Cardiac muscle cell (in vitro differentiated cells and primary cell): Measurements from ENCODE around the gene CTIF. TPM values are rescaled to one million over a fixed set of nuclear protein-coding genes. Genes with fewer than 3 reads are reported as not detected.

Source experiments
- DNase-seq, 2 donors: peaks; one replicate each; pipeline versions ENCODE4 v3.0.0 to v3.0.0-alpha.2; 2010 to 2017; ENCODE audit warnings: low read depth in 1 of 2, low spot score in 1 of 2
- H3K27ac ChIP-seq: fragments of 200-600 bp; sonication (generic); 2 replicates; pipeline ENCODE4 v1.5.1; 2016
- H3K27me3 ChIP-seq: fragments of 200-600 bp; sonication (generic); 2 replicates; pipeline ENCODE4 v1.6.0; 2016; ENCODE audit warnings: control low read depth
- H3K36me3 ChIP-seq: fragments of 200-600 bp; sonication (generic); 2 replicates; pipeline ENCODE4 v1.5.1; 2016; ENCODE audit warnings: control low read depth
- H3K4me1 ChIP-seq: fragments of 200-600 bp; sonication (generic); 2 replicates; pipeline ENCODE4 v1.8.1; 2017; ENCODE audit warnings: low read depth, mild to moderate bottlenecking, mixed run types
- H3K4me3 ChIP-seq: fragments of 200-600 bp; sonication (generic); 2 replicates; pipeline ENCODE4 v1.5.1; 2016; ENCODE audit warnings: mild to moderate bottlenecking
- H3K9me3 ChIP-seq: fragments of 200-600 bp; sonication (generic); 2 replicates; pipeline ENCODE4 v1.5.1; 2017; ENCODE audit warnings: low read depth, mild to moderate bottlenecking, control low read depth
- polyA plus RNA-seq: library from polyadenylated mRNA; unstranded; fragments of >200 nt; fragmentation: Nextera tagmentation; extraction: Ambion mirVana; gene quantifications from 2 replicates; pipeline ENCODE4 v1.2.1, GENCODE V29; 2016
- total RNA-seq: library from RNA; depleted of rRNA; stranded (reverse); fragments of >200 nt; gene quantifications from 2 replicates; pipeline ENCODE4 v1.2.3, GENCODE V29; 2016
- TF ChIP-seq, protein P1 (sequence below): IDR thresholded peaks from 2 replicates; pipeline ENCODE4 v1.5.1; 2012; ENCODE audit warnings: low read depth, mild to moderate bottlenecking, low read length

Gene CTIF
- total and polyA plus RNA-seq, 2 experiments from 2014 or later = 16.5 to 22.0 TPM

DNA sequence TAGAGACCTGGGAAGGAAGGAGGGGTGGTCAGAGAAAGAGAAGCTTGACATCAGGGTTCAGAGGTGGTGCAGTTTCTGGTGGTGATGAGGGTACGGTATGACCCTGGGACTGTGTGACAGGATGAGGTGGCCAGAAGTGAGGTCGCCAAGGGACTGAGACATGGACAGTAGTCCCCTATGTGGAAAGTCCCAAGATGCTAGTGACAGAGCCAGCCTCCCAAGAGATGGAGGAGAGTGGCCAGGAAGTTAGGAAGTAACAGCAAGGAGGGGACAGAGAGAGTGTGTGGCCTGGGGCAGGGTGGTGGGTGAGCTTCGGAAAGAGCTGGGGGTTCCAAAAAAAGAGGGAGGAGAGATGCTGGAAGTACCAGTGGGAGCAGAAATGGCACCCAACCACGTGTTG is 345.9 kb downstream of the CTIF start:
- Histone ChIP-seq H3K4me1 (peaks cover 14% of the 10 kb centered on the region), H3K4me3 (no peak overlapping the region), H3K27me3 (no peaks in the 10 kb centered on the region), H3K9me3 (no peaks in the 10 kb centered on the region), H3K27ac (no peak overlapping the region), H3K36me3 (no peaks in the 10 kb centered on the region)
- no peak for DNase-seq
- TF ChIP-seq, protein P1, sequence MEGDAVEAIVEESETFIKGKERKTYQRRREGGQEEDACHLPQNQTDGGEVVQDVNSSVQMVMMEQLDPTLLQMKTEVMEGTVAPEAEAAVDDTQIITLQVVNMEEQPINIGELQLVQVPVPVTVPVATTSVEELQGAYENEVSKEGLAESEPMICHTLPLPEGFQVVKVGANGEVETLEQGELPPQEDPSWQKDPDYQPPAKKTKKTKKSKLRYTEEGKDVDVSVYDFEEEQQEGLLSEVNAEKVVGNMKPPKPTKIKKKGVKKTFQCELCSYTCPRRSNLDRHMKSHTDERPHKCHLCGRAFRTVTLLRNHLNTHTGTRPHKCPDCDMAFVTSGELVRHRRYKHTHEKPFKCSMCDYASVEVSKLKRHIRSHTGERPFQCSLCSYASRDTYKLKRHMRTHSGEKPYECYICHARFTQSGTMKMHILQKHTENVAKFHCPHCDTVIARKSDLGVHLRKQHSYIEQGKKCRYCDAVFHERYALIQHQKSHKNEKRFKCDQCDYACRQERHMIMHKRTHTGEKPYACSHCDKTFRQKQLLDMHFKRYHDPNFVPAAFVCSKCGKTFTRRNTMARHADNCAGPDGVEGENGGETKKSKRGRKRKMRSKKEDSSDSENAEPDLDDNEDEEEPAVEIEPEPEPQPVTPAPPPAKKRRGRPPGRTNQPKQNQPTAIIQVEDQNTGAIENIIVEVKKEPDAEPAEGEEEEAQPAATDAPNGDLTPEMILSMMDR = no peak

DNA sequence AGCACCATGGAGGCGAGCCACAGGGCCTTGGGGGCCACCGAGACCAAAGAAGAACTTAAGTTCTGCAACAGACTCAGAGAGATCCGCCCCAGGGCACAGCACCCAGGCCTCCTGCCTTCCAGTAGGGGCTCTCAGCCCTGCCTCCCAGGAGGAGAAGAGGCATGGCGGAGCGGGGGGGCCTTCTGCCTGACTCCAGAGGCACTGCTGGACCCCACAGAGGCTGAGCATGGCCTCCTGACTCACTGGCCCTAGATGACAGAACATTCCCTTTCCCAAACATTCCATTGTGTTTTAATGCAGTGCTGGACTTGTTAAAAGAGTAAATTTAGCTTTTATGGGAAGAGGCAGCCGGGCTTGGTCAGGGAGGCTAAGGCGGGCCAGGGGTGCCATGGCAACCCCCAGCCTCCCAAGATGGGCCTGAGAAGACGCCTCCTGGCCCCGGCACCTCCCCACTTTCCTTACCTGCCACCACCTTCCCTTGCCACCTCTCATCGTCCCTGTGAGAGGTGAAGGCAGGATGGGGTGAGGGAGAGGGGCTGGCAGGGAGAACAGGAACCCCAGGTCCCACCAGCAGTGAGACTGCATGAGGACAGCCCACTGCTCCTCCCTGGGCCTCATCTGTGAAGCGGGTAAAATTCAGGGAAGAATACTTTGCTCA is 346.6 kb downstream of the CTIF start:
- Histone ChIP-seq H3K4me3 (no peak overlapping the region), H3K27me3 (no peaks in the 10 kb centered on the region), H3K27ac (no peak overlapping the region), H3K4me1 (peaks cover 14% of the 10 kb centered on the region), H3K9me3 (no peaks in the 10 kb centered on the region), H3K36me3 (no peaks in the 10 kb centered on the region)
- TF ChIP-seq, protein P1 = no peak
- no peak for DNase-seq

GRCh38 chr18:48885924-48886400 is 347.1 kb downstream of the CTIF start:
- Histone ChIP-seq H3K4me1 (peaks cover 14% of the 10 kb centered on the region), H3K9me3 (no peaks in the 10 kb centered on the region), H3K4me3 (no peak overlapping the region), H3K27me3 (no peaks in the 10 kb centered on the region), H3K36me3 (no peaks in the 10 kb centered on the region), H3K27ac (no peak overlapping the region)
- no peak for DNase-seq
- TF ChIP-seq, protein P1 = no peak

DNA sequence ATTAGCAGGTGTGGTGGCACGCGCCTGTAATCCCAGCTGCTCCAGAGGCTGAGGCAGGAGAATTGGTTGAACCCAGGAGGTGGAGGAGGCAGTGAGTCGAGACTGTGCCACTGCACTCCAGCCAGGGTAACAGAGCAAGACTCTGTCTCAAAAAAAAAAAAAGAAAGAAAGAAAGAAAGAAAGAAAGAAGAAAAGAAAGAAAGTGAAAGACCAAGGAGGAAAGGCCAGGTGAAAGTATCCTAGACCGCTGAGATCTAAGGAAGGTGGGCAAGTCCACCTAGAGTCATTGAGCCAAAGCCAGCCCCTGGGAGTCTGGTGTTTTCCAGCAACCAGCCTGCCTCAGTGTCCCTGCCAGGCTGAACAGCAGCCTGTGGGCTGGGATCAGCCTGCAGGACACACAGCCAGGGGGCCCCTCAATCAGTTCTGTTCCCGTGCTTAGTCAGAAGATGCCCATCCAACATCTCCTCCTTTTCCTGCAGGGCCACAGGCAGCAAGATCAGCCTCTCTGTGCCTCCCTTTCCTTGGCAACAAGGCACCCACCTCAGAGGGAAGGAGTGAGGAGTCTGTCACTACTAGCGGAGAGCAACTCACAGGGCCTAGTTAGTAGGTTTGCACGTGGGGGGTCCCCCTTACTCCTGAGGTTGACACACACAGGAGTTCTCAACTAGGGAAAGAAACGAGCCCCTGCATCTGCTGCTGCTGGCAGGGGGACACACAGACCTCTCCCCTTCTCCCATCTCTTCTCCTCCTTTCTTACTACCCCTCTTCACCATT is 347.9 kb downstream of the CTIF start:
- no peak overlapping the region for H3K4me3 ChIP-seq
- TF ChIP-seq, protein P1 = no peak
- no peaks in the 10 kb centered on the region for H3K9me3 ChIP-seq
- H3K36me3 ChIP-seq = no peaks in the 10 kb centered on the region
- peaks cover 14% of the 10 kb centered on the region for H3K4me1 ChIP-seq
- H3K27me3 ChIP-seq = no peaks in the 10 kb centered on the region
- no peak for DNase-seq
- H3K27ac ChIP-seq = no peak overlapping the region

DNA sequence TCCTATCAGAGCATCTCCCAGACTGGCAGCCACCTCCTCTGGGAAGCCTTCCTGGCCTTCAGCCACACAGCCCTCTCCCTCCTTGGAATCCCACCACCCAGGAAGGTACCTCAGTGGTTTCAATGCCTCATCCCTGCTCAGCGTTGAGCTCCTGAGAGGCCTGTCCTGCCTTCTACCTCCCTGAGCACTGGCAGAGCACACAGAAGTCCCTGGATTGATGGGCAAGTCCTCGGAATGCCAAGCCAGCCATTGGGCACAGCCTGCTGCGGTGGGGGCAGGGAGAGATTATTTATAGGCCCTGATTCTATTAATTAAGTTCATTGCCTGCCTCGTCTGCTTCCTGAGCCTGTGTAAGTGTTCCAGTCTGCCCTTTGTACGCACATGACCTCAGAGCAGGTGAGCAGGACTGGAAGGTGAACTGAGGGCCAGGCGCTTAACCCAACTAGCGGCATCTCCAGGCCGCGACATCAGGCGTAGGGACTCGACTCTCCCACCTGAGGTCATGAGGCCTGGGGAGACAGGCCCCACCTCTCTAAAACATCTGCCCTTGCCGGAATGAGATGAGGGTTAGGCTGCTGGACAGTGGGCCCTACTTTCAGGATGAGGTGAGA is 348.6 kb downstream of the CTIF start:
- Histone ChIP-seq H3K36me3 (no peaks in the 10 kb centered on the region), H3K27me3 (no peaks in the 10 kb centered on the region), H3K9me3 (no peaks in the 10 kb centered on the region), H3K27ac (no peak overlapping the region), H3K4me1 (peaks cover 14% of the 10 kb centered on the region), H3K4me3 (no peak overlapping the region)
- TF ChIP-seq, protein P1 = no peak
- DNase-seq = no peak
